Neuronal stem cell (in vitro differentiated cells): ENCODE data around the gene NPAS2.

Experiments
- DNase-seq: peaks from one replicate; pipeline ENCODE4 v3.0.0-alpha.2; 2013; ENCODE audit warnings: low spot score
- H2AFZ ChIP-seq: one replicate; pipeline ENCODE4 v1.6.1; 2013; ENCODE audit warnings: mild to moderate bottlenecking, low read length, inconsistent platforms
- H2AK5ac ChIP-seq: 2 replicates; pipeline ENCODE4 v1.6.1; 2013; ENCODE audit warnings: low read depth, mild to moderate bottlenecking, inconsistent platforms, low read length, moderate library complexity, mixed read lengths
- H2BK120ac ChIP-seq: 2 replicates; pipeline ENCODE4 v1.6.1; 2013; ENCODE audit warnings: low read depth, mild to moderate bottlenecking, inconsistent platforms, low read length, moderate library complexity, mixed read lengths
- H2BK12ac ChIP-seq: one replicate; pipeline ENCODE4 v1.6.1; 2013; ENCODE audit warnings: low read length, inconsistent platforms
- H2BK15ac ChIP-seq: 2 replicates; pipeline ENCODE4 v1.6.1; 2013; ENCODE audit warnings: mild to moderate bottlenecking, low read length, inconsistent platforms, mixed read lengths
- H2BK5ac ChIP-seq: one replicate; pipeline ENCODE4 v1.6.1; 2013; ENCODE audit warnings: inconsistent platforms, mild to moderate bottlenecking, low read length, moderate library complexity
- H3K14ac ChIP-seq: one replicate; pipeline ENCODE4 v1.6.1; 2013; ENCODE audit warnings: low read length, inconsistent platforms
- H3K18ac ChIP-seq: 2 replicates; pipeline ENCODE4 v1.6.1; 2013; ENCODE audit warnings: low read length, inconsistent platforms
- H3K23ac ChIP-seq: 2 replicates; pipeline ENCODE4 v1.6.1; 2013; ENCODE audit warnings: low read depth, mild to moderate bottlenecking, mixed read lengths, low read length, inconsistent platforms; ENCODE audit not compliant: poor library complexity
- H3K27ac ChIP-seq: replicated peaks from 3 replicates; pipeline ENCODE4 v1.5.1; 2013; ENCODE audit warnings: low read length, inconsistent platforms
- H3K27me3 ChIP-seq, 3 experiments: 2 replicates each; pipeline ENCODE4 v1.6.1; 2013; ENCODE audit warnings: low read length in 3 of 3, mild to moderate bottlenecking in 2 of 3, inconsistent platforms in 1 of 3, low read depth in 1 of 3, mixed read lengths in 1 of 3, moderate library complexity in 1 of 3; ENCODE audit not compliant: control insufficient read depth in 3 of 3, insufficient read depth in 3 of 3
- H3K36me3 ChIP-seq, 2 donors: replicated peaks in 1 of 2; 2 replicates each; pipeline ENCODE4 v1.6.1; 2013; ENCODE audit warnings: low read length in 2 of 2; ENCODE audit not compliant: control insufficient read depth in 2 of 2, insufficient read depth in 2 of 2
- H3K4ac ChIP-seq: 2 replicates; pipeline ENCODE4 v1.6.1; 2013; ENCODE audit warnings: inconsistent platforms, mild to moderate bottlenecking, low read length, moderate library complexity
- H3K4me1 ChIP-seq, 2 donors: 1 replicate in 1 of 2; 2 replicates in 1 of 2; pipeline ENCODE4 v1.6.1; 2013; ENCODE audit warnings: low read length in 2 of 2, low read depth in 1 of 2; ENCODE audit not compliant: control insufficient read depth in 2 of 2, insufficient read depth in 1 of 2
- H3K4me2 ChIP-seq: one replicate; pipeline ENCODE4 v1.6.1; 2013; ENCODE audit warnings: mild to moderate bottlenecking, low read length, inconsistent platforms; ENCODE audit not compliant: insufficient read depth, poor library complexity, severe bottlenecking
- H3K4me3 ChIP-seq, 2 donors: 2 replicates each; pipeline ENCODE4 v1.5.1; 2013; ENCODE audit warnings: low read length in 2 of 2, mild to moderate bottlenecking in 2 of 2, inconsistent platforms in 1 of 2, moderate library complexity in 1 of 2
- H3K79me1 ChIP-seq: one replicate; pipeline ENCODE4 v1.6.1; 2013; ENCODE audit warnings: low read depth, mild to moderate bottlenecking, inconsistent platforms, low read length, moderate library complexity
- H3K9ac ChIP-seq: one replicate; pipeline ENCODE4 v1.6.1; 2013; ENCODE audit warnings: mild to moderate bottlenecking, low read depth, low read length, inconsistent platforms; ENCODE audit not compliant: poor library complexity
- H3K9me3 ChIP-seq, 2 donors: replicated peaks in 1 of 2; 2 replicates each; pipeline versions ENCODE3 to v1.6.1; 2013; ENCODE audit warnings: low read length in 2 of 2, mild to moderate bottlenecking in 2 of 2, inconsistent platforms in 1 of 2, low read depth in 1 of 2, mixed read lengths in 1 of 2, moderate library complexity in 1 of 2; ENCODE audit not compliant: control insufficient read depth in 2 of 2, insufficient read depth in 1 of 2
- H4K8ac ChIP-seq: one replicate; pipeline ENCODE4 v1.6.1; 2013; ENCODE audit warnings: low read depth, mild to moderate bottlenecking, inconsistent platforms, low read length, moderate library complexity
- H4K91ac ChIP-seq: one replicate; pipeline ENCODE4 v1.6.1; 2013; ENCODE audit warnings: low read length, low read depth, mild to moderate bottlenecking, inconsistent platforms; ENCODE audit not compliant: poor library complexity
- WGBS, 2 donors: extraction: QIAGEN DNeasy Blood & Tissue Kit; methylation state at CpG; one replicate each; pipeline ENCODE4 v1.1.7; 2013; ENCODE audit warnings: missing lambda C conversion rate in 2 of 2, mixed read lengths in 1 of 2; ENCODE audit not compliant: insufficient read length in 2 of 2, insufficient replicate concordance in 1 of 2; ENCODE audit errors: extremely low coverage in 2 of 2; 5-methylcytosine and 5-hydroxymethylcytosine counted together

The NPAS2 gene

GRCh38 chr2:100969998-100970397, 150.1 kb downstream of the NPAS2 start:
- Histone ChIP-seq H3K4me2 (no peak overlapping the region), H3K4me3 (no peak overlapping the region), H2BK120ac (no peak overlapping the region), H4K91ac (no peak overlapping the region), H2AK5ac (no peak overlapping the region), H3K18ac (no peak overlapping the region), H3K9ac (no peak overlapping the region), H3K79me1 (no peaks in the 10 kb centered on the region), H3K14ac (no peak overlapping the region), H3K4ac (no peak overlapping the region), H3K36me3 (no peaks in the 10 kb centered on the region), H3K23ac (no peak overlapping the region), H2AFZ (no peak overlapping the region), H3K27me3 (peaks cover 0 to 6% (median 0%) of the 10 kb centered on the region in 3 experiments), H3K4me1 (no peaks in the 10 kb centered on the region), H3K27ac (no peak overlapping the region), H4K8ac (no peak overlapping the region), H2BK12ac (no peak overlapping the region), H2BK15ac (no peak overlapping the region), H3K9me3 (no peaks in the 10 kb centered on the region), H2BK5ac (peak overlapping the region; percentile 26)
- WGBS, 2 donors: no CpG with 5 or more reads among the region's 7 CpGs
- DNase-seq: no peak

- H2AFZ ChIP-seq: no peak overlapping the region
- H3K4me1 ChIP-seq: peaks cover 0 to under 1% of the 10 kb centered on the region in 2 donors
- no peaks in the 10 kb centered on the region for H3K79me1 ChIP-seq
- no peaks in the 10 kb centered on the region for H3K36me3 ChIP-seq
- no peak overlapping the region for H3K27ac ChIP-seq
- no peak overlapping the region for H2BK120ac ChIP-seq
- no peak overlapping the region for H3K4me3 ChIP-seq
- no CpG with 5 or more reads among the region's 9 CpGs for WGBS, 2 donors
- no peak overlapping the region for H2BK15ac ChIP-seq
- no peak for DNase-seq
- peak overlapping the region; percentile 5 for H3K18ac ChIP-seq
- peaks cover 0 to 6% (median 0%) of the 10 kb centered on the region in 3 experiments for H3K27me3 ChIP-seq
- no peak overlapping the region for H3K9ac ChIP-seq
- no peaks in the 10 kb centered on the region for H3K9me3 ChIP-seq
- no peak overlapping the region for H3K23ac ChIP-seq
- H4K8ac ChIP-seq: no peak overlapping the region
- no peak overlapping the region for H2BK12ac ChIP-seq
- H2AK5ac ChIP-seq: no peak overlapping the region
- H2BK5ac ChIP-seq: no peak overlapping the region
- H3K14ac ChIP-seq: no peak overlapping the region
- peak overlapping the region; percentile 83 for H4K91ac ChIP-seq
- no peak overlapping the region for H3K4me2 ChIP-seq
- H3K4ac ChIP-seq: no peak overlapping the region
Observed at GRCh38 chr2:100971221-100971620, 151.3 kb downstream of the NPAS2 start.

DNA sequence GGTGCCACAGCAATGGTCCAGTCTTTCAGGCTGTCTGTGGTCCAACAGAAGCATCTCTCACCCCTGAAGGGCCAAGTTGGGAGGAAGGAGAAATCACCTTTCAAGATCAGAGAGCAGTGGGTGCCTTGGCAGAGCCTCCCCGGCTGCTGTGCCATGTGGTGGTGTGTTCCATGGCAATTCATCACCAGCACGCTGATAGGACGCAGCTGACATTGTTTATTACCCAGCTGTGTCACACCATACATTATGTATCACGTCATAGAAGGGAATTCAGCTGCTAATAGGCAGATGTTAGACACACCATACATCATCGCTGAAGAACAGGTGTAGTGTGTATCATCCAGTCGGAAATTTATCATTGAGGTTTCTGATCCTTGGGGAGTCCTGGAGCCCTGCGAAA, 152.5 kb downstream of the NPAS2 start:
- H2BK12ac ChIP-seq: no peak overlapping the region
- H2AFZ ChIP-seq: no peak overlapping the region
- no peak overlapping the region for H3K18ac ChIP-seq
- WGBS, 2 donors: no CpG with 5 or more reads among the region's 7 CpGs
- H2BK15ac ChIP-seq: no peak overlapping the region
- no peak overlapping the region for H3K14ac ChIP-seq
- no peak overlapping the region for H3K23ac ChIP-seq
- no peak overlapping the region for H3K9ac ChIP-seq
- no peak overlapping the region for H3K4me2 ChIP-seq
- no peak overlapping the region for H4K8ac ChIP-seq
- peaks cover 4 to 9% of the 10 kb centered on the region in 2 donors for H3K4me1 ChIP-seq
- H3K36me3 ChIP-seq: no peaks in the 10 kb centered on the region
- peaks cover 0 to 6% (median 0%) of the 10 kb centered on the region in 3 experiments for H3K27me3 ChIP-seq
- no peak for DNase-seq
- no peak overlapping the region for H4K91ac ChIP-seq
- no peak overlapping the region for H2AK5ac ChIP-seq
- H3K4ac ChIP-seq: no peak overlapping the region
- H2BK120ac ChIP-seq: no peak overlapping the region
- H3K27ac ChIP-seq: no peak overlapping the region
- no peaks in the 10 kb centered on the region for H3K9me3 ChIP-seq
- no peak overlapping the region for H3K4me3 ChIP-seq
- no peak overlapping the region for H2BK5ac ChIP-seq
- H3K79me1 ChIP-seq: no peaks in the 10 kb centered on the region

DNA sequence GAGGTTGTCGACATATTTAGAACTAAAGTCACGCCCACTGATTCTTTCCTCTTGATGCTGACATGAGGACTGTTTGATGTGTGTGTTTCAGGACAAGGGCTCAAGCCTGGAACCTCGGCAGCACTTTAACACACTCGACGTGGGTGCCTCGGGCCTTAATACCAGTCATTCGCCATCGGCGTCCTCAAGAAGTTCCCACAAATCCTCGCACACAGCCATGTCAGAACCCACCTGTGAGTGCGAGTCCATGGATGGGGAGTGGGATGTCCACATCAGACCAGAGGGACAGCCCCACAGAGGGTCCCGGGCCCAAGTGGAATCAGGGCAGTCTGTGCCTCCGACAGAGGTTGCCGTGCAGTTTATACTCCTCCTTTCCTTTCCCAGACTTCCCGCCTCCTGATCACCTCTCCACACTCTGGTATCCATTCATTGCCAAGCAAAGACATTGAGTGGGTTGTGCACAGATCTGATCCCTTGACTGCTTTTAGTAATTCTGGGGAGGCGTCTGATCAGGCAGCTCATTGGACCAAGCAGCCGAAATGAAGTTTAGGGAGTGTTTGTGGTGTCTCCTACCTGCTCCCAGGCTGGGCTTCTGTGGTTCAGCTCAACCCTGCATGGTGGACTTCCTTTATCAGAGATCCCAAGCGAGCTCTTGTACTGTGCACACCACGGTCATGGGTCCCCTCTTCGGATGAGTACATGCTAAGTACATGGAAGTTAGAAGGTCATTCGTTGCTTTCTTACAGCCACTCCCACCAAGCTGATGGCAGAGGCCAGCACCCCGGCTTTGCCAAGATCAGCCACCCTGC, 155.0 kb downstream of the NPAS2 start:
- Histone ChIP-seq H3K9ac (no peak overlapping the region), H3K4me3 (no peak overlapping the region), H3K27me3 (no peaks in the 10 kb centered on the region), H3K18ac (no peak overlapping the region), H4K8ac (no peak overlapping the region), H2BK12ac (no peak overlapping the region), H3K23ac (no peak overlapping the region), H3K4me1 (peaks cover 9% of the 10 kb centered on the region in 2 donors), H3K79me1 (no peaks in the 10 kb centered on the region), H3K4ac (no peak overlapping the region), H3K14ac (no peak overlapping the region), H2BK120ac (no peak overlapping the region), H3K4me2 (no peak overlapping the region), H3K9me3 (no peaks in the 10 kb centered on the region), H2BK5ac (no peak overlapping the region), H3K27ac (no peak overlapping the region), H2BK15ac (no peak overlapping the region), H4K91ac (no peak overlapping the region), H2AFZ (no peak overlapping the region), H2AK5ac (no peak overlapping the region), H3K36me3 (no peaks in the 10 kb centered on the region)
- WGBS, 2 donors: no CpG with 5 or more reads among the region's 22 CpGs
- DNase-seq: no peak
